Activated CD4-positive, alpha-beta T cell treated with anti-CD3 and anti-CD28 coated beads for 4 hours (primary cell): ENCODE data around the gene NR2C1.
"Not testable (repeated sequence)": the region's sequence is repeated elsewhere in the genome, so short reads cannot be mapped to it uniquely, and the experiment has no call there.

Experiments
- DNase-seq, 2 donors: peaks; one replicate each; pipeline ENCODE4 v3.0.0-alpha.2; 2020

The NR2C1 gene

DNA sequence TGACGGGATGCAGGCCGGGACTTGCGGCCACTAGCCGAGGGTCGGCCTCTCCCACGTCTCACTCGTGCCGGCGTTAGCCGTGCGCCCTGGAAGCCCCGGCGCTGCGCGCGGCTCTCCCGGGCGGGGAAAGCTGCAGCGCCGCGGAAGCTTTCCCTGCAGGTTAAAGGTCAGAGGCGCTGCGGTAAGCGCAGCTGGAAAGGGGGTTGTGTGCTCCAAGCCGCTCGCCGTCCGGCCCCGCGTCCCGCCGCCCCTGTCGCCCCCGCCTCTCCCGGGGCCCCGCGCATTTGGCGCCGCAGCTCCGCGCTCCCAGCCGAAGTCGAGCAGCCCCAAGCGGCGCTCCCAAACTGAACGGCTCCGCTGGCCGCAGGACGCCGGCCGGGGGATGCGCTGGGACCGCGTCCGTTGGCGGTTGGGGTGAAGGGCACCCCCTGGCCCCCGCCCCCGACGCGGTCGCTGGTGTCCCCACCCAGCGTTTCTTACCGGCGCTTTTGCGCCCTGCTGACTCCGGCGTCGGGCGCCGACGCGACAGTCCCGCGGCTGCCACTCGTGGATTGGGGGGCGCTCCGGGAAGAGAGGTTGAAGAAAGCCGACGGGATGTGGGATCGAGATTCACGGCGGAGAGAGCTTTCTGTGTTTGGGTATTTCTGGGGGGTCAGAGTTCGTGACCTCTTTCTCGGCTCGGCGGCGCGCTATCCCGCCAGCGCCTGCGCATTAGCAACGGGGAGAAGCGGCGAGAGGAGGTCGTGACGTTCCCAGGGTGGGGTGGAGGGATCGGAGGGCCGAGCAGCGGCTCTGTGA, at the start of gene NR2C1:
NR2C1 (minus strand) TSS at position 719 of the 798 bp plus-strand sequence. CDS start 6,234 bp downstream, outside the sequence.
- peak; percentile 90 to 91 for DNase-seq

DNA sequence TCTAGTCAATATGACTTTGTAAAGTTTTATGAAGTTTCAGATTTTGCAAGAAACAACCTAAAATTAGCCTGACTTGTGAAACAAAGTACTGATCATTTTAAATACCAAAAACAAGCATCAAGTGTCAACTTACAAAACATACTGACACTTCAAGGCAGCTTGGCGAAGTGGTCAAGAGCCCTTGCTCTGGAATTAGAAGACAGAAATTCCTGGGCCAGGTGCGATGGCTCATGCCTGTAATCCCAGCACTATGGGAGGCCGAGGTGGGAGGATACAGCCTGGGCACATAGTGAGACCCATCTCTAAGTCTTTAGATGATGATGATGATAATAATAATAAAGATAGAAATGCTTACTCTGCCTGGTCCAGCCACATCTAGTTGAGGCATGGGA, 45.4 kb upstream of the NR2C1 start:
- no peak for DNase-seq

DNA sequence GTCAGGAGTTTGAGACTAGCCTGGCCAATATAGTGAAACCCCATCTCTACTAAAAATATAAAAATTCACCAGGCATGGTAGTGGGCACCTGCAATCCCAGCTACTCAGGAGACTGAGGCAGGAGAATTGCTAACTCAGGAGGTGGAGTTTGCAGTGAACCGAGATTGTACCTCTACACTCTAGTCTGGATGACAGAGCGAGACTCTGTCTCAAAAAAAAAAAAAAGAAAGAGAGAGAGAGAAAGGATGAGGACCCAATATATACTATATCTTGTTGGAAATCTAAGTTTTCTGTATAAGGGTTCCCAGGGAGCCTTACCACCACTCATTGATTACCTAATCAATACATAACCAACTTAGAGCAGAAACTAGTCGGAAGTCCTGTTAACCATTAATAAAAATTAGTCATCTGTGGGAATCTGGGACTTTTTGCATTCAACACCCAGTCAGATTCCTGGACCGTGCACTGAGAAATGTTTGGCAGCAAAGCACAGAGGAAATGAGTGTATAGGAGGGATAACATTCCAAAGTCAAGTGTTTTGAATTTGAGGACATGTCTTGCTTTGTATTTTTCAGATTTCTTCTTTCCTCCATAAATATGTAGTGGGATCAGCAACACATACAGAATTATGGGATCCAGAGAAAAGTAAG, 44.8 kb upstream of the NR2C1 start:
- DNase-seq: no peak

GRCh38 chr12:95117178-95117599, 43.8 kb upstream of the NR2C1 start:
- DNase-seq: peak; percentile 69 to 71

DNA sequence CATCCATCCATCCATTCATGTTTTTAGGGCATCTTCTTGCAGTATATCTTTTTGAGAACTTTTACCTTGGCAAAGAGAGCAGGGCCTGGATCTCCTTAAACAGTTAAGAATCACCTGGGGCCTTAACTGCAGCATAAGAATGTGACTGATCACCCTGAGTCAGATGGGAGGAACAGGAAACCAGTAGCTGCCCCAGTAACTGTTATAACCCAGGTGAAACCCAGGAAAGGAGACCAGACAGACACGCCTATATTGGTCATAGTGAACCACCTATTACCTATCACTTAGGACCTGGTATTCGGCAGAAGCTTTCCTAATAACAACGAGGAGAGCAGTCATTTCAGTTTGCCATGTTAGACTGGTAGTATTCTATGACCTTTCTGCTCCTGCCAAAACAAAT, 43.4 kb upstream of the NR2C1 start:
- DNase-seq: no peak

DNA sequence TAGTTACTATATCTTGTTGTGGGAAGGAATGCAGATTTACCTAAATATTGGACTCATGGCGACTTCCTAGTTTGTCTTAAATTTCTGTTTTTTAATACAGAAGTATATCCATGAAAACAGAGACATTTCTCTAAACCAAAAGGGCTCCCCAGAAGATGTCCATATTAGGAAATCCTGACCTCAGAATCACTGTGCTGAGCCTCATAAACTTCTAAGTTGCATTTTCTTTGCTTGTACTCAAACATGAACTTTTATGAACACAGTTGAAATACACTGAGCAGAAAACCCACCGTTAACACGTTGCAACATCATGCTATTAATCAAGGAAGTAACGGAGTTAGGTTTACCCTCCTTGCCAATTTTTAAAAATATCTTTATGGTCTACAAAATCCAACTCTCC, 42.9 kb upstream of the NR2C1 start:
- DNase-seq: no peak

- no peak for DNase-seq
Measured at GRCh38 chr12:95115641-95116040, 42.2 kb upstream of the NR2C1 start.

GRCh38 chr12:95114766-95115405, 41.5 kb upstream of the NR2C1 start:
- no peak for DNase-seq

- DNase-seq: no peak
Measured at GRCh38 chr12:95107362-95107761, 33.9 kb upstream of the NR2C1 start.

GRCh38 chr12:95105540-95105939, 32.1 kb upstream of the NR2C1 start:
- DNase-seq: no peak

DNA sequence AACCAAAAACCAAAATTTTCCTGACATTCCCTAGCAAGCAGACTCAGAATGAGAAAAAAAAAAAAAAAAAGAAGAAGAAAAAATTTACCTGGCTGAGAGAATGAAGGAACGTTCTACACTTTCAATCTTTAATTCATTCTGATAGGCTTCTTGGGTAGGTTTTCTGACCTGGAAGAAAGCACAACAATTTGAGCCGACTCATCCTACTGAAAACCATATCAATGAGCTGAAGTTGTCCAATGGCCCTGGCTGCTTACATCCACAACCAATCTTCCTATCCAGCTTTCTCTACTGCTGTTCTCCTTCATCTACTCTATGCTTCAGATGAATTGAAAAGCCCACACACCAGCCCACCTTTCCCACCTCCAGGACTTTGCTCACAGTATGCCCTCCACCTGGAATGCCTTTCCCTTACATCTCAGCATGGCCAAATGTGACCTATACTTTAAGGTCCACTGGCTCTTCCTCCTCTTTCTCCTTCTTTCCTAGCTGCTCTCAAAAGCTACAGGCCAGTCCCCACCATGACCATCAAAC, 31.6 kb upstream of the NR2C1 start:
- no peak for DNase-seq

DNA sequence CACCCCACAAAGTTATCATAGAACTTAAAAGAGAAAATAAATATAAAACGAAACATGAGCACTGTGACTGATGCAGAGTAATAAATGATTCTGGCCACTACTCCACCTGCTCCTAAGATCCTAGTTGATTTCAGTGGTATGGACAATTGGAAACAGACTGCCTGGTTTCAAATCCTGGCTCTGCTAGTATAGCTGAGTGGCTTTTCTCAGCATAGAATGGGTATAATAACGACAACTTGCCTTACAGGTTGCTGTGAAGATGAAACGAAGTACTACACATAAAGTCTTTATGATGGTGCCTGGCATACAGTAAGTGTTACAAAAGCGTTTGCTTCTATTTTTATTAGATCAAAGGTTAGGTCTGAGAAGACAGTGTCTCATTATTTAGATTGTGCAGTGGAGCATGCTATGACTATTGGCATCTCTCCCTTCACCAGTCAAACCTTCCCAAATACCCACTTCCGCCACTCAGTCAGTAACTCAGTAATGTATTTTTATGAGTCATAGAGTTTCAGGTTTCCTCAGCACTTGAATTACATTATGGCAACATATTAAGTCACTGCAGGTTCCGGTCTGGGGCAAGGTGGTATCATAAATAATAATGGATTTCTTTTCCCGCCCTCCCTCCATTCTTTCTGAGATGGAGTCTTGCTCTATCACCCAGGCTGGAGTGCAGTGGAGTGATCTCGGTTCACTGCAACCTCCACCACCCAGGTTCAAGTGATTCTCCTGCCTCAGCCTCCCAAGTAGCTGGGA, 29.7 kb upstream of the NR2C1 start:
- DNase-seq: peak; percentile 31 to 32

DNA sequence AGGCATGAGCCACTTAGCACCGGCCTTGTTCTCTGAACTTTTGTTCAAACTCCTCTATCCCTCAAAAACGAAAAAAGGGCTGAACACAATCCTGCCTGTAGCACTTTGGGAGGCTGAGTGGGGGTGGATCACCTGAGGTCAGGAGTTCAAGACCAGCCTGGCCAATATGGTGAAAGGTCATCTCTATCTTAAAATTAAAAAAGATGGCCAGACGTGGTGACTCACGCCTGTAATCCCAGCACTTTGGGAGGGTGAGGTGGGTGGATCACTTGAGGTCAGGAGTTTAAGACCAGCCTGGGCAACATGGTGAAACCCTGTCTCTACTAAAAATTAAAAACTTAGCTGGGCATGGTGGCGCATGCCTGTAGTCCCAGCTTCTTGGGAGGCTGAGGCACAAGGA, 28.5 kb upstream of the NR2C1 start:
- DNase-seq: not testable (repeated sequence)

DNA sequence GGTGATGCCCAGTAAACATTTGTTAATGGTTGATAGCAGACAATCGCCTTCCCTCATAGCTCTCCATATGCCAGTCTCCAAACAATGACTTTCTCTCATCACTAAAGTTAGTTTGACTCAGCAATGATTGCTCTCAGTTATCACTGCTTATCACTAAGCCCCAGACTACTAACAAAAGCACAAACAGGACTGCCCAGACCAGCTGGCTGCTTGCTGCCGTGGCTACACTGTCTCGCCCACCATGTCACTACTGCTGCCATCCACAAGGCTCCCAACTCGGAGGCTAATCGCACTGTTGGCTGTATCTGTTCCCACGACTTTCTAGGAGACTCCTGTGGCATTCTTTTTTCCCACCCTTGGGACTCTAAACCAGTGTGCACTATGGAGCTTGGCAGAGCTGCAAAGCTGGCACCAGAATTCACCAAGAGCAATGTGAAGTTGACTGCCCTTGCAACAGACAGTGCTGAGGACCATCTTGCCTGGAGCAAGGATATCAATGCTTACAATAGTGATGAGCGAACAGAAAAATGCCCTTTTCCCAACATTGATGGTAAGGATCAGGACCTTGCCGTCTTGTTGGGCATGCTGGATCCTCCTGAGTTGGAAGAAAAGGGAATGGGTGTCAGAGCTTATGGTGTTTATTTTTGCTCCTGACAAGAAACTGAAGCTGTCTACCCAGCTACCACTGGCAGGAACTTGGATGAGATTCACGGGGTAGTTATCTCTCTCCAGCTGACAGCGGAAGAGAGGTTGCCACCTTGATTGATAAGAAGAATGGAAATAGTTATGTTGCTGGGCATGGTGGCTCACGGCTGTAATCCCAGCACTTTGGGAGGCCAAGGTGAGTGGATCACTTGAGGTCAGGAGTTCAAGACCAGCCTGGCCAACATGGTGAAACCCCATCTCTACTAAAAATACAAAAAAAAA, 27.1 kb upstream of the NR2C1 start:
- DNase-seq: no peak

- no peak for DNase-seq
Measured at GRCh38 chr12:95099270-95099790, 25.9 kb upstream of the NR2C1 start.

DNA sequence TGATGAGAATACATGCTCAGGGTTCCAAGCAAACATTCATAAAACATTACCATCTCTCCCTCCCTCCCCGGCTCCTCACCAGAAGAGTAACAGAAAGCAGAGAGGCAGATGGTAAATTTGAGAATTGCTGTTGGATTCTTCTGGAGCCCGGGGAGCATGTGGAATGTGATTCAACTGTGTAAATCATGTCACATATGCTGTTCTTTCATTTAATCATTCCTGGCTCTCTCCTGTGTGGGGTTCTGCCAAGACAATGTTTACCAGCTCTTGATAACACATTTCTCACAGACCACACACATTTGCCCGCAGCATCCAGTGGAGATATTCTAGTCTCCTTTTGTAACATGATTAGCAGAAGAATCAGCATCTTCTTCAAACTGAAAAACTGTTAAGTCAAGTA, 23.4 kb upstream of the NR2C1 start:
- DNase-seq: no peak

DNA sequence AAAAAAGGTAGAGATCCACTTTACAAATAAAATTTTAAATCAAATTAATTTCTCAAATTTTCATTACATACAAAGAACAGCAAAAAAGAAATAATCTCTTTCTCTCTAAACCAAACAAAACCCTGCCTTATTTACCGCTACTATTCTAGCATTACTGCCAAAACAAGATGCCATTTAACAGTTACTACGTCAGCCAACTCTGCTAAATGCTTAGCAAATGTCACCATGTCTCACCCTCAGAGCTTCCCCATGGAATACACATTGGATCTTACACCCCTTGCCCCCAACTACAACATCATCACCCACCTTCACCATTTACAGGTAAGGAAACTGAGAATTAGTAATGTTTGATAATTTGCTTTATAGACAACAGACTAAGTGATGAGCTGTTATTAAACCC, 23.0 kb upstream of the NR2C1 start:
- DNase-seq: no peak

- not testable (repeated sequence) for DNase-seq
Measured at GRCh38 chr12:95095866-95096265, 22.4 kb upstream of the NR2C1 start.

DNA sequence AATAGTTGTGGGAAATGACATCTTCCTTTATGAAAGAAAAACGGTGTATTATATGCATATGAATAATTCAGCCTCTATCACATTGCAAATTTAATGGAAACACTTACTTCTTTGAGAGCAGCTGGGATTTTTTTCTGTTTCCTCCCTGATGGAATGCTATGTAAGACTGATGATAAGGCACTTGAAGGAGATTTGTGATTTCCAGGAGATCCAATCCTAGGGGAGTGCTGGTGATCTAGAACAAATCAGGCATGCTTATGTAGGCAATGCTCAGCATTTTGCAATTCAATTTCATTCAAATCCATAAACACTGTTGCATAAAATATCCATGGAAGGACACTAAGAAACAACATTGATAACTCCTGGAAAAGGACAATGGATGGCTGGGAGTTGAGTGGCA, 16.0 kb upstream of the NR2C1 start:
- DNase-seq: no peak

DNA sequence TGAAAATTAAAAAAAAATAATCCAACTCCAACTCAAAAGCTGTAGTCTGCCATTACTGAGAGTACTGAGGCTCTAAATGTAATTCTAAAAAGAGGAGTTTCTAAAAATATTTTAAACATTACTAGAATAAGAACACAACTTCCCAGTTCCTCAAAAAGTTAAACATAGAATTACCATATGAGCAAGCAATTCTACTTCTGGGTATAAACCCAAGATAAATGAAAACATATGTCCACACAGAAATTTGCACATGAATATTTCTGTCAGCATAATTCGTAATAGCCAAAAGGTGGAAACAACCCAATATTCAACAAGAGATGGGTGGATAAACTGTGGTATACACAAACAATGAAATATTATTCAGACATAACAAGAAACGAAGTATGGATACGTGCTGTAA, 15.0 kb upstream of the NR2C1 start:
- no peak for DNase-seq

GRCh38 chr12:95085612-95086011, 12.2 kb upstream of the NR2C1 start:
- DNase-seq: no peak

DNA sequence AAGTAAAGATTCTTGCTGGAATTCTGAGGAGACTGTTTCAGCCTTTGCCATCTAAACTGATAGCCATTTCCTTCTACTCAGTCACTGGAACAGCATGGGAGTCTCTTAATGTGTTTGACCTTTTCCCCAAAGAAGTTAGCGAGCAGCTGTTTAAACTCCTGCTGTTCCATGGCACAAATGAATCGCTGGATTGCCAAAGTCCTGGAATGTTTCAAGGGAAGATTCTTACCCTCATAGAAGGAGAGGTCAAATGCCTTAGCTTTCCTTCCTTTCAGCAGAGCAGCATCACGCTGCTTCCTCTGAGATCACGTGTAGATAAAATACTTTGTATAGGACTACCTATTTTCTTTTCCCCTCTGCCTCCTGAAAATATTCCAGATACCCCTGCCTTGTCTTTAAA, 10.5 kb upstream of the NR2C1 start:
- no peak for DNase-seq
